NCI-H526 (cell line): Measurements from ENCODE around the gene HSPG2.
A peak's percentile ranks its signal among the peaks of the same experiment; 100 is the strongest.

Experiments
- DNase-seq, 2 experiments: peaks; one replicate each; lab custom pipeline; 2025; lab: John Stamatoyannopoulos, UW

Gene HSPG2

DNA sequence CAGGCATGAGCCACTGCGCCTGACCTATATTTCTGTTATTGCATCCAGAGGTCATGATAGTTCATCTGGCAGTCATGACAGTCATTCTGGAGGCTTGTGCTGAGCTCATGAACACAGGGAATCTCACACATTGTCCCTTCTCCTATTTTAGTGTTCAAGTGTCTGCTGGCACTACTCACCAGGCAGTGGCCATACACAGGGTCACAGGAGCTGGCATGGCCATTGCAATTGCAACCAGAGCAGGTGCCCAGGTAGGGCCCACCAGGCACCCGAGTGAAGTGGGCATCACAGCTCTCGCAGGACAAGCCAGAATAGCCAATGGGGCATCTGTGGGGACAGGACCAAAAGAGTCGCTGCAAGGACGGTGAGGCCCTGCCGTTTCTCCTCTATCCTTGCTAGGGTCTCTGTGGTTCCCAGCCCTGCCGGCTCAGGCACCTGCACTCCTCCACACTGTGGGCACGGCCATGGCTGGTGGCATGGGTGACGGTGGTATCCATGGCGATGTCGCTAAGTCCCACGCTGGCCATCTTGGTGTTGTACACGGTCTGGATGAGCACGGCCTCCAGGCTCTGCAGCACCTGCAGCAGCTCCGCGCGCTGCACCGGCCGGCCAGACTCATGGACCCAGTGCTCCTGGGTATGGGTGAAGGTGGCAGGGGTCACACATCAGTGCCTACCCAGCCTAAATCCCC, 57.0 kb downstream of the HSPG2 start:
- no peak for DNase-seq

DNA sequence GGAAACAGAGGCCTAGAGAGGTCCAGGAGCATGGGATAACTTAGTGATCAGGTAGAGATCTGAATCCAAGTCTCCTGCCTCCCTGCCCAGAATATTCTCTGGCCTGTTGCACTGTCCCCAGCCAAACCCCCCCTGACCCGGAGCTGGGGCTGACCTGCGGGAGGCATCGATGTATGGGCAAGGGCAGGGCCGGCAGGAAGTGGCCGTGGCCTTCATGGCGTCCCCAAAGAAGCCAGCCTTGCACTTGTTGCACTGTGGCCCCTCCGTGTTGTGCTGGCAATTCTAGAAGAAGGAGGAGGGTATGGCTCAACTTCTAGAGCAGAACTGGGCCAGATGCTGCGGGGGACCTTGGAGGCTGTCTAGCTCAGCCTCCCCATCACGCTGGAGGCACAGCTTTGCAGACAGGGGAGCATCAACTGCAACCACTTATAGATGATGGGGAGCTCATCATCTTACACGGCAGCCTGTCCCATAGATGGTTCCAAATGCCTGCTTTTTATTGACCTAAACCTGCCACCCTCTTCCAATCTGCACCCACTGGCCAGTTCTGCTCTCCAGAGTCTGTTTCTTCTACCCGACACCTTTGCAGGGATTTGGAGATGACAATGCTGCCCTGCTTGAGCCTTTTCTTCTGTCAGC, 58.2 kb downstream of the HSPG2 start:
- DNase-seq = no peak

DNA sequence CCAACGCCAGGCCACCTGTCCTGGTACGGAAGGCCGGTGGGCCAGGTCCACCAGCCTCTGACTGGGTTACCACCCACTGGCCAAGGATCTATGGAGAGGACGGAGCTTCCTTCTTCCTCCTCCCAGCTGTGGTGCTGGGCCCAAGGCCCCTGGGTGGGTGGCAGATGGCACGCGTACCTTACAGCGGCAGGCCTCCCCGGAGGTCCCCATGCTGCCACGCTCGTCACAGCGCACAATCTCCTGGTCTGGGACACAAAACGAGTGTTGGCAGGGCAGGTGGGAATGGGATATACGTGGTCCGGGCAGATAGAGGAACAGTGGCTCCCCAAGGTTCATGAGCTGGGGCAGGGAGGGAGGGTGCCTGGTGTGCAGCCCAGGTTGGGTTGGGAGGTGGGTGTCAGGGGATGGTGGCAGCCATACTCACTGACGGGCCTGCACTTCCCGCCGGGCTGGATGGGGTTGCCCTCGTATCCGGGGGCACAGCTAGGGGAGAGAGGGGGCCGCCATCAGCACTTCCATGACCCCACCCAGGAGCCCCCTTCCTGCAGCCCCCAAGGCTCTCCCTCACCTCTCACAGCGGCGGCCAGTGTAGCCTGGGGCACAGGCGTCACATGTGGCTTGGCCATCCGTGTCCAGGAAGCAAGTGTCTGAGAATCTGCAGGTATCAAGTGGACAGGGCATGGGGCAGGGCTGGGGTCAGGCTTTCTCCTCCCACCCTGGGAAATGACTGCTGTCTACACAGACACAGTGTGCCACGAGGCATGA, 58.9 kb downstream of the HSPG2 start:
- DNase-seq = no peak

DNA sequence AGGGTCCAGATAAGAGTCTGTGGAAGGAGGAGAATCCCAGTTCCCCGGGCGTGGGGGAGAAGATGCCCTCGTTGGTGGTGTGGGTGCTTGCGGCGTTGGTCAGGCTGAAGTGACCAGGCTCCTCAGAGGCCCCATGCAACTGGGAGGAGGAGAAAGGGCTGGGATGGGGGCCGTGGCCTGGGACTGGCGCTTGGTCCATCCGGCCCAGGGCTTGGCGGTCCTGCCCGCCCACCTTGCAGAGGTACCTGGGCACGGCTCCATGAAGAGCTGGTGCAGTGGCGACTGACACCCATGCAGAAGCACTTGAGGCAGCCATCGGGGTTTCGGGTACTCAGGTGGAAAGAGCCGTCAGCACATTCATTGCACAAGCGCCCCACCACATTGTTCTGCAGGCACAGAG, 60.8 kb downstream of the HSPG2 start:
- DNase-seq = no peak

DNA sequence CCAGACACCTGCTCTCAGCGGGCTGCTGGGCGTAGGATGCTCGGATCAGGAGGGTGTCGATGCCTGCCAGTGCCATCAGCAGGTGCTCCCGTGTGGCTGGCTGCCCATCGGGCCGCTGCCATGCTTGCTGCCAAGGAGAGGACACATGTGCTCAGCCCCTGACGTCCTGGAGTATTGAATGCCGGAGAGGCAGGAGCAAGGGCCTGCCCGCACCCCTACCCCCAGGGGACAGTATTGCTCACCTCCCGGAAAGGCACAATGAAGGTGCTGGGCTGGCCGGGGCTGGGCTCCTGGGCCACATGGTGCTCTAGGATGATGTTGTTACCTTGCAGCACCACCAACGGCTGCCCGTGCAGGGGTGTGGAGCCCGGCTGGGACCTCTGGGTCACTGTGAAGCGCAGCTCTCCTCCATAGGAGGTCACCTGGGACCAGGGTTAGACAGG, 61.5 kb downstream of the HSPG2 start:
- DNase-seq = no peak

DNA sequence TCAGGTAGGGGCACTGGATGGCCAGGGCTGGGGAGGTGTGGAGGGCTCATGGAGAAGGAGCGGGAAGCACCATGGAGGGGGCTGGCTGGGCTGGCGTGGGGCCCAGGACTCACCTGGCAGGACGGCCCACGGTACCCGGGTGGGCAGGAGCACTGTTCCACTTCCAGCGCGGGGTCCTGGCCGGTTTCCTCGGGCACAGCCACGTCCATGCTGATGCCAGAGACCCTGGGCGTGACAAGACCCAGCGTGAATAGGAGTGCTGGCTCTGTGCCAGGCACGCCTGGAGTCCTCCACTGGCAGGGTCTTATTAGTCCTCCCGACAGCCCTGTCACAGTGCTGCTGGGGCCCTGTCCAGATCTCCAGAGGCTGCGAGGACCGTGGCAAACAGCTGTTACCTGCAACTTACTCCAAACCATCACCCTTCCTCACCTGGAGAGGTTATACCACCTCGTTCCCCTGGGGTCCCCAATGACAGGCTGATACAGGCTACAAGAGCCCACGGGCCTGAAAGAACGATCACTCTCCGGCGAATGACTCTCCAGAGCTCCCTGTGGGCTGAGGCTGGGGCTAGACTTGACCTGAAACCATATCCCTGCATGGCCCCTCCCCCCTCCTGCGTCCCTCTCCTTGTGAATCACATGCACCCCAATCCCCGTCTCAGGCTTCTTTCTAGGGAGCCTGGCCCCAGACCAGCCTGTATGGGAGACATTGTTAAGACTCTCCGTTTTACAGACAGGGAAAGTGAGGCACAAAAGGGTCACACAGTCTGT, 62.1 kb downstream of the HSPG2 start:
- DNase-seq = no peak

DNA sequence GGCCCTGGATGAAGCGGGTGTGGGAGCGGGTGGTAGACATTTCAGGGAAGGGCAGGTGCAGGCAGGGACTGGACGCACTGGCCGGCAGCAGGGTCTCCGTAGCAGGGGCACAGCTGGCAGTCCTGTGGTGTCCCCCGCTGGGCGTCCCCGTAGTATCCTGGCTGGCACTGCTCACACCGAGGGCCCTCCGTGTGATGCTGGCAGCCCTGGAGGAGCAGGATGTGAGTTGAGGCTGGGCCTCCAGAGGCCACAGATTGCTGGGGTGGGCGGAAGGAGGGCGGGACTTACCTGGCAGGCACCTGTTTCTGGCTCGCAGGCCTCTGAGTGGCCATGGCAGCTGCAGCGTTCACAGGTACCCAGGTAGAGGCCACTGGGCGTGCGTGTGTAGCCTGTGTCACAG, 62.8 kb downstream of the HSPG2 start:
- DNase-seq = no peak

DNA sequence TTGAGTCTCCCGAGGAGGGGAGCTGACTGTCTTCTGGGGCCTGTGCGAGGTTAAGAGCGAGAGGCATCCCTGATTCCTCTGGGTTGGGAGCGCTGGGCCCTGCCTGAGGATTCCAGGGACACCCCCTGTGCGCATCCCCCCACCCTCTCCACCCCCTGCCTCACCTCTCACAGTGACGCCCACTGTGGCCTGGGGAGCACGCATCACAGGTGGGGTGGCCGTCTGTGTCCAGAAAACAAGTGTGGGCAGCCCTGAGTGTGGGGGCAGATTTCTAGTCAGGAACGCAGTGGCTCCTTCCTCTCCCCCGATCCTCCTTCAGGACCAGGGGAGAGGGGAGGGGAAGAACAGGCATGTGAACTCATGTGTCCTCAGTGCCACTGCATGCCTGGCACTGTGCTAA, 63.3 kb downstream of the HSPG2 start:
- DNase-seq = no peak

DNA sequence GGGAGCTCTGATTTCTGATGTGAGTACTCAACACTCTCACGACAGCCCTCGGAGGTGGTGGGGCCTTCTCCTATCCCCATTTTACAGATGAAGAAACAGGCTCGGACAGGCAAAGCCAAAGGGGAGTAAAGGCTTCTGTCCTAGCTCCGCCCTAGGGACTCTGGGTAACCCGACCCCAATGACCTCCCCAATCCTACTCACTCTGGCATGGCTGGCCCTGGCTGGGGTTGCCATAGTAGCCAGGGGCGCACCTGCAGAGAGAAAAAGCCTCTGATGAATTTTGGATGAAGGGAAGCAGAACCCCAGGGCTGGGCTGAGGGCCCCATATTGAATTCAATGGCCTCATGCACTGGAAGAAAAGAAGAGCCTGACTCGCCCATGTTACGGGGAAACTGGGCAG, 63.9 kb downstream of the HSPG2 start:
- DNase-seq = no peak

DNA sequence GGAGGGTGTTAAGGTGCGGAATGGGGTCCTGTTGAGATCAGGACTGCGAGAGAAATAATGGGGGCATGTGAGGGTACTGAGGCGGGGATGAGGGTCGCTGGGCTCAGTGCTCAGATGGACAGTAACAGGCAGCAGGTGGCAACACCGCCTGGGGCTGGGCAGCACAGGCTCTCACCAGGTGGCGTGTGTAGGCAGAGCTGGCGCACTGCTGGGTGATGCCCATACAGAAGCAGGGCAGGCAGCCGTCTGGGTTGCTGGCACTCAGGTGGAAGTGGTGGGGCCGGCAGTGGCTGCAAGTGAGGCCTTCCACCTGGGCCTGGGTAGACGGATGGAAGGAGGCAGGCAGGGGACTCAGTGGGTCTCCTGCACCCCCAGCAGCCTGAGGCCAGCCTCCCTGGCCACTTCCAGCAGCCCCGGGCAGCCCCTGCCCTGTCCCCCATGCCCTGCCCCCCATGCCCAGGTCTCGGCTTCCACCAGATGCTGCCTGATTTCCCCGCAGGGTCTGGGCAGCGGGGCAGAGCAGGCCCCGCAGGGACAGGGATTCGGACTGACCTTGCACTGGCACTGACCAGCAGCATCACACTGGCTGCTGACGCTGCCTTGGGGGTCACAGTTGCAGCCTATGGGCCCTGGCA, 64.5 kb downstream of the HSPG2 start:
- no peak for DNase-seq

DNA sequence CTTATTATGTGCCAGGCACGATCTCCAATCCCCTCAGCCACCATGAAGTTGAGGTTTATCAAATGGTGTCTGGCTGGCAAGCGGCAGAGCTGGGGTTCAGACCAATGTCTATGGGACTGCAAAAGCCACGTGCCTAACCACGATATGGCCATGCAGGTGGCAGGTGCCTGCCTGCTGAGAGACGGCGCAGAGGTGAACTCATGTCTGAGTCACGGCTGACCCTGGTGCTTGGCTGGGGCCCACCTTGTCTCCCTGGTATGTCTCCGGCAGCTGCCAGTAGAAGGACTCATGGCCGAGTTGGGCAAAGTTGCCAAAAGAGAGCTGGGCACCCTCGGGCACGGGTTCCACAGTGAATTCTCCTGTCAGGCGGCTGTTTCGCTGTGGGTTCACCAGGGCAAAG, 65.2 kb downstream of the HSPG2 start:
- DNase-seq = no peak

DNA sequence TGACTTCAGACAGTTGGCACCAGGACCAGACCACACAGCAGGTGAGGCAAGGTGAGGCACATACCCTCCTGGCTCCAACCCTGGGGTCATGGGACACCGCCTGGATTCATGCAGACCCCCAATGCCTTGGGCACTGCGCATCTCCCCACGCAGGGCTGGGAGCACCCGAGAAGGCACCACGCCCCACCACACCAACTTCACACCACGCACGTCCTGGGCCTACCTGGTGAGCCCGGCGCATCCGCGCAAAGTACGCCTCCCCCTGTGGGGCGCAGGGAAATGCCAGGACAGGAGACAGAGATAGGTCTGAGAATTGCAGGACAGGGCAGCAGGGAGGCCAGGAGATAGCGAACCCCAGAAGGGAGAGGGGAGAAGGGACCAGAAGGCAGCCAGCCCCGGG, 66.5 kb downstream of the HSPG2 start:
- DNase-seq = no peak

DNA sequence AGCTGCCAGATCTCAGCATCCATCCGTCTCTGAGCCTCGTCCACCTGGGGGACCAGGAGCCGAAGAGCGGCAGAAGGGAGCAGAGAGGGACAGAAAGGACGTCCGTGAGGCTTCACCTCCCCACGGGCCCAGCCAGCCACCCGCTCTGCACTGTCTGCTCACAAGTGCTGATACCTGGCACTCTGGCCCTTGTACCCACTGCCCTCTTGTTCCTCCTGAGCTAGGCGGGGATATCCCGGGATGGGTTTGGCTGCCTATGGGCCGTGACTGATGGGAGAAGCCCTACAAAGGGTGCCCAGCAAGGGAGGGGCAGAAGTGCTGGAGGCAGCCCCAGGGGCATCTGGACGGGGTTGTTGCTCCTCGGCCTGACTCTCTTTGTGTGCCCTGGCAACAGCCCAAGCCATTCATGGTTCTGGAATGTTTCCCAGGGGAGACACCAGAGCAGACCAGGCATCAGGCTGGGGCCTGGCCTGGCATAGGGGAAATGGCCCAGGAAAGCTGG, 67.4 kb downstream of the HSPG2 start:
- no peak for DNase-seq

DNA sequence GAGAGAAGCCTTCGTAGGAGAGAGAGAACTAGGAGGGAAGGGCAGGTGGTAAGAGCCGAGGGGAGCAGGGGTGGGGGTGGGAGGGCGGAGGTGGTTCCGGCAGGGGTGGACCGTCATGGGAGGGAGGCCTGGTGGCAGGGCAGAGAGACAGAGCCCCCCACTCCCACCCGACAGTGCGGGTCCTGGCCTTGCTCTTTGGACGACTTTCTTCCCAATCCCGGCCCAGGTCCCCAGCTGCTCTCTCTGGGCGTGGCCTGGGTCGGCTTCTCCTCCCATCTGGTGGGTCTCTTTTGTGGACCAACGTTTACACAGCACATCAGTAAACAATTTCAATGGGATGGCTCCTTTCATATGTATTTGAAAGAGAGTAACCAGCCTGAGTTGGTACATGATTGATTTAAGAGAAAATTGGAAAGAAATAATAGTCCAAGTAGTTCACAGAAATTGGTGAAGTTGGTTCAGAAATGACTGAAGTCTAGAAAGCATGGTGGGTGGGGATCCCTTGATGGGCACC, 68.1 kb downstream of the HSPG2 start:
- no peak for DNase-seq

DNA sequence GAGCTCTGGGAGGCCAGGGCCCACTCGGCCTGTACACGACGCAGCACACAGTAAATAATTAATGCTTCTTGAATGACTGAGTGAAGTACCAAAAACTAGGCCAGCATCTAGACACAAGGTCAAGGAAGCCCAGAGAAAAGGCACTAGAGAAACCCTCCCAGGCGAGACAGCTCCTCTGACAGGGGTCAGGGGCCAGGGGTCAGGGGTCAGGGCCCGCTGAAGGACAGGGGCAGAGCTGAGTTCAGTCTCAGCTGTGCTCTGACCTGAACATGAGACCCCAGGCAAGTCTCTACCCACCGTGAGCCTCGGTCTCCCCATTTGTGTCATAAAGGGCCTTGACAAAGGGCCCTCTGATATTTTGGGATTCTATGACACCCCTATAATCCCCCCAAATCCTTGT, 68.6 kb downstream of the HSPG2 start:
- DNase-seq = no peak

DNA sequence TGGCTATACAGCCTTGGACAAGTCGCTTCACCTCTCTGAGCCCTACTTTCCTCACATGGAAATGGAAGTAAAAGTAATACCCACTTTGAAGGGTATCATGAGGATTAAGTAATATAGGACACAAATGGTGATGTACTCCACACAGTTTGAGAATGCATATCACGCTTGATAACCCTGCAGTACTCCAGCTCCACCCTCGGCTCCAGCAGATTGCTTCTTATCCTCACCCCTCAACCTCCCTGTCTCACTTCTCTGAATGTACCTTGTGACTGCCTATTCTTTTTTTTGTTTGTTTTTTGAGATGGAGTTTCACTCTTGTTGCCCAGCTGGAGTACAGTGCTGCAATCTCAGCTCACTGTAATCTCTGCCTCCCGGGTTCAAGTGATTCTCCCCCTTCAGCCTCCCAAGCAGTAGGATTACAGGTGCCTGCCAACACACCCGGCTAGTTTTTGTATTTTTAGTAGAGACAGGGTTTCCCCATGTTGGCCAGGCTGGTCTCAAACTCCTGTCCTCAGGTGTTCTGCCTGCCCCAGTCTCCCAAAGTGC, 69.6 kb downstream of the HSPG2 start:
- no peak for DNase-seq

DNA sequence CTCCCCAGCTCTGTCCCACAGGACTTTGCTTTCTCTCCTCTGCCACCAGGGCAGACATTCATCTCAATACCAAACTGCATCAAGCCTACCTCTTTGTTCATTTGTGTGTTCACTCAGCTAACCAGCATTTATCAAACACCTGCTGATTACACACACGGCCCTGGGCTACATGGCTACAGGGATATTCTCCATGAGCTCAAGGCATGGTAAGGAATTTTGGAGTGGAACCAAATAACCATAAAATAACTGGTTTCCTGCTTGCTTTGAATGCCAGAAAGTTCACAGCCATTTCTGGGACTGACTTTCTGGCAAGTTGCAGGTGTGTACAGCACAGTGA, 70.4 kb downstream of the HSPG2 start:
- no peak for DNase-seq

DNA sequence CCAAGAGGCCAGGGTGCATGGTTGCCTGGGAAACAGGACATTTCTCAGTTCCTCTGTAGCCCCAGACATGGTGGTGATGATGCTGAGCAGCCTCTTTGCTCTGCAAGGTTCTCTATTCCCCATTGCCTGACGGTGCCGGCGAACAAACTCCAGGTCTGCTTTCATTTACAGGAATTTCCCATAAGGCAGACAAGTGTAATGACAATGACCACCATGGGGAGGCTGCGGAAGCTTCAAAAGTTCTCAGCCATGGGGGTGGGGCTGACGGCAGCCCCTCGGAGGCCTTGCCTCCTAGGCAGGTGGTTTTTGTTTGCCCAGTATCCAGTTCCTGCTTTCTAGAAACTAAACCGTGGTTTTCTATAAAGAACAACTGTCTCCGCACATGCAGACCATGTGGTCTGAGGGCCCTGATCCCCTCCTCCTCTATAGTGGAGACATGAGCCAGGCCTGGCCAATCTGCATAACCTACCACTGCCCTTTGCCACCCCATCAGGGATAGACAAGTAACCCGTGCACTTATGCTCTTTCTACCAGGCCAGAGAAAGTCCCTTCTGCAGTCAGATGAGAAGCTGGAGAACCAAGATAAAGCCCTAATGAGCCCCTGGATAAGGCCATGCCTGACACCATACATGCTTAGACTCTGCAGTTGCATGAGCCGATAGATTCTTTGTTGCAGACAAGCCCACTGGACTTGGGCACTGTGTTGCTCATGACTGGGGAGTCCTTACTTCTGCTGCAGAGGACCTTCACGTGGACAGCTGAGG, 71.0 kb downstream of the HSPG2 start:
- peak in 1 of 2 experiments; percentile 44 for DNase-seq

DNA sequence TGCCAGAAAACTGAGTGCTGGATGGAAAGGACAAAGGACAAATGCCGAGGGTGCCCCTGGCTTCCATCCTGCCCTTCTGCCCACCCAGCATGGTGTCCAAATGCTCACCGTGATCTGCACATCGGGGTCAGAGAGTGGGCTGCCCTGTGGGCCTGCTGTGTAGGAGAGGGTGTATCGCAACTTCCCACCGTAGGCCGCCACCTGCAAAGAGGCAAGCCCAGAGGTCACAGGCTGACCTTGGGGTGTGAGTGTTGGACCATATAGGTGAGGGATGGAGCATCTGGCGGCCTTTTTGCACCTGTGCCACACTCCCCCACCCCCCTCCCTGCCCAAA, 71.5 kb downstream of the HSPG2 start:
- DNase-seq = no peak

DNA sequence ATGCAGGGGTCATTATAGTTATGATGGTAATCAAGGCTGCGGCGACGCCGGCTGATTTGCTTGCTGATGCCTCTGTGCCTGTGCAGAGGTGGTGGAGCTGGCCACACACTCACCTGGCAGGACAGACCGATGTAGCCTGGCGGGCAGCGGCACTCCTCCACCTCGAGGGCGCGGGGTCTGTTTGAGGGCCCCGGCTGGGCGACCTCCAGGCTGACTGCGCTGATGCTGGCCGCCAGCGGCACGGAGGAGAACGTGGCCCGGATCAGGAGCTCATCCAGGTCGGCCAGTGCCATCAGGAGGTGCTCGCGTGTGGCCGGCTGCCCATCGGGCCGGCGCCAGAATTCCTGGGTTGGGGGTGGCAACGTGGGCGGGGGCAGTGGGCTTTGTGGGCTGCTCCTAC, 72.4 kb downstream of the HSPG2 start:
- DNase-seq = no peak

DNA sequence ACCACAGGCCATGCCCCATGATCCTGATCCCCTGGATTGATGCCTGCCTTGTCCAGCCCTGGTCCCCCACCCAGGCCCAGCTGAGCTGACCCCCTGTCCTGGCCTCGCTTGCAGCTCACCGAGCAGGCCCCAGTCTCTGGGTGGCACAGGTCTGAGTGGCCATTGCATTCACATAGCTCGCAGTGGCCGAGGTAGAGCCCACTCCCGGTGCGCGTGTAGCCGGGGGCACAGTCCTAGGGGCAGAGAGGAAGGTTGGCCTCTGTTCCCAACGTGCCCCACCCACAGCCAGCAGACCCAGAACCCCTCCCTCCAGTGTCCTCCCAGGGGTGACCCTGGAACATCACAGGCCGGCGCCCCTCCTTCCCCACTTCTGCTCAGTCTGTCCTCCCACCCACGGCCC, 73.1 kb downstream of the HSPG2 start:
- no peak for DNase-seq
